Gastrocnemius medialis (tissue), 4 donors: ENCODE results near the gene YIF1B.

Source experiments
- CTCF ChIP-seq, 5 experiments: fragments of 450-650 bp in 3 of 5; fragments of 200-600 bp in 2 of 5; sonication (generic) in 2 of 5; IDR thresholded peaks in 4 of 5; conservative IDR thresholded peaks in 1 of 5; 1 replicate in 4 of 5; 2 replicates in 1 of 5; pipeline ENCODE4 v1.5.1; 2016 to 2019; ENCODE audit warnings: antibody characterized with exemption in 5 of 5, mild to moderate bottlenecking in 3 of 5, moderate library complexity in 3 of 5
- POLR2A ChIP-seq, 2 donors: fragments of 450-650 bp; IDR thresholded peaks; one replicate each; pipeline ENCODE4 v1.6.1; 2017; ENCODE audit warnings: antibody characterized with exemption in 2 of 2, mild to moderate bottlenecking in 2 of 2, moderate library complexity in 2 of 2

- TF ChIP-seq POLR2A (IDR thresholded peaks at IDR 0.05): no peak
- no peak for TF ChIP-seq CTCF (IDR thresholded peaks at IDR 0.05 in 4 of 5, conservative IDR thresholded peaks at IDR 0.05 in 1 of 5)
These were observed 37.6 kb downstream of the YIF1B start for GRCh38 chr19:38277969-38278680.
